Retinal pigment epithelial cell (primary cell): ENCODE data around the gene CELF4.

Experiments used
- DNase-seq: peaks from one replicate; pipeline ENCODE4 v3.0.0-alpha.2; 2010; ENCODE audit warnings: low read depth
- H3K4me3 ChIP-seq: 2 replicates; pipeline ENCODE4 v1.5.1; 2011; ENCODE audit warnings: mild to moderate bottlenecking, low read length, control low read depth, moderate library complexity
- TF ChIP-seq, protein P1 (sequence below): conservative IDR thresholded peaks from 2 replicates; pipeline ENCODE4 v1.5.1; 2011; ENCODE audit warnings: low read depth, low read length, control low read depth, inconsistent platforms

CELF4 gene

GRCh38 chr18:37322492-37323035, 243.0 kb downstream of the CELF4 start:
- TF ChIP-seq, protein P1, sequence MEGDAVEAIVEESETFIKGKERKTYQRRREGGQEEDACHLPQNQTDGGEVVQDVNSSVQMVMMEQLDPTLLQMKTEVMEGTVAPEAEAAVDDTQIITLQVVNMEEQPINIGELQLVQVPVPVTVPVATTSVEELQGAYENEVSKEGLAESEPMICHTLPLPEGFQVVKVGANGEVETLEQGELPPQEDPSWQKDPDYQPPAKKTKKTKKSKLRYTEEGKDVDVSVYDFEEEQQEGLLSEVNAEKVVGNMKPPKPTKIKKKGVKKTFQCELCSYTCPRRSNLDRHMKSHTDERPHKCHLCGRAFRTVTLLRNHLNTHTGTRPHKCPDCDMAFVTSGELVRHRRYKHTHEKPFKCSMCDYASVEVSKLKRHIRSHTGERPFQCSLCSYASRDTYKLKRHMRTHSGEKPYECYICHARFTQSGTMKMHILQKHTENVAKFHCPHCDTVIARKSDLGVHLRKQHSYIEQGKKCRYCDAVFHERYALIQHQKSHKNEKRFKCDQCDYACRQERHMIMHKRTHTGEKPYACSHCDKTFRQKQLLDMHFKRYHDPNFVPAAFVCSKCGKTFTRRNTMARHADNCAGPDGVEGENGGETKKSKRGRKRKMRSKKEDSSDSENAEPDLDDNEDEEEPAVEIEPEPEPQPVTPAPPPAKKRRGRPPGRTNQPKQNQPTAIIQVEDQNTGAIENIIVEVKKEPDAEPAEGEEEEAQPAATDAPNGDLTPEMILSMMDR: peak; percentile 80
- H3K4me3 ChIP-seq: no peak overlapping the region
- DNase-seq: no peak

DNA sequence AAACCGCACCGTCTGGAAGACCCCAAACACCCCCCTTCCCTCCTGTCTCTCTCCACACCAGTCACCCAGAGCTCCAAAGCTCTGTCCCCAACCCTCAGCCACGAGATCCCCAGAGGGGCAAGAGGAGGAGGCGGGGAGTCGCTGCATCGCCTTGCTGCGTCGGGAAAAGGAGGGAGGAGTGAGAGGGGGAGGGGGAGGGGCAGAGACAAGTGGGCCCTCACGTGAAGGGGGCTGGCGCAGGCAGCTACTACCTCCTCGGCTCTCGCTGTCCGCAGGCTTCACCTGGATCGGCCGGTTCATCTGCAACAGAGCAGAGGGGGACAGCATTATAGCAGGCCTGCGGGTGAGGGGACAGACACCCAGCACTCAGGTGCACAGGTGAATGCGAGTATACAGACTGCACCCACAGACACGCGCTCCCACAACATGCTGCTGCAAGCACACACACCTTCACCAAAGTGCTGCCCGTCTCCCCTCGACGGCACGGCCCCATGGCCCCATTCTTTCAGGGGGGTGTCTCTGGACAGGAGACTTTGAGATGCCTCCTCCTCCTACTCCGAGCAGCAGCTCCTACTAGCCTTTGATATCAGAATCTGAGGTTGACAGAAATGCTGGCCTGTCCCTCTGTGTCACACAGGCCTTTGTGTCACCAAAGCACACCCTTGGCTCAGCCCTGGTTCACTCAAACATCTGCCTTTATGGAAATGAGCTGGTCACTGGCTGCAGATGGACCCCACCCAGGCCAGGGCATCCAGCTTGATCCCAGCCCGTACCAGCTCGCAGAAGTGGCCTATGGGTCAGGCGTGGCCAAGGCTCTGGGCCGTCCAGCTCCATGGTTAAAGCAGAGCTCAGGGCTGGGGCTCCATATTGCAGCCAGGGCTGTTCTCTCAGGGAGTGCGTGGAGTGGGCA, 243.8 kb downstream of the CELF4 start:
- no peak for DNase-seq
- TF ChIP-seq, protein P1: no peak
- no peak overlapping the region for H3K4me3 ChIP-seq

- no peak for DNase-seq
- H3K4me3 ChIP-seq: no peak overlapping the region
- TF ChIP-seq, protein P1: no peak
These were observed 245.3 kb downstream of the CELF4 start for GRCh38 chr18:37320317-37320716.

GRCh38 chr18:37318360-37319355, 246.9 kb downstream of the CELF4 start:
- H3K4me3 ChIP-seq: no peak overlapping the region
- no peak for DNase-seq
- TF ChIP-seq, protein P1: no peak

DNA sequence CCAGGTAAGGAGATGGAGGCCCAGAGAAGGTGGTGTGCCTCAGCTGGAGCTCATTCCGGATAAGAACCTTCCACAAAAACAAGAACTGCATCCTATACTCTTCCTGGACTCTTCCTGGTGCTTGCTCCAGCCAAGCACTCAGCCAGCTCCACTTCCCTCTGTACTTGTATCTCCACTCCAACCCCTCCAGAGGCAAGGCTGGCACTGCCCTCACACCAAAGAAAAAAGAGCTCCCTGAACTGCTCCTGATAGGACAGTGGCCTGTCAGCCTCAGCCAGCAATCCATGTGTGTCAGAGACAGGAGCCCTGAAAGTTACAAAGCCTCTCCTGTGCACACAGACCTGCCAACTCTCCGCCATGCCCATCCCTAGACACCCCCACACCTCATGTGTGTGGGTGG, 248.1 kb downstream of the CELF4 start:
- no peak overlapping the region for H3K4me3 ChIP-seq
- TF ChIP-seq, protein P1: no peak
- DNase-seq: no peak

DNA sequence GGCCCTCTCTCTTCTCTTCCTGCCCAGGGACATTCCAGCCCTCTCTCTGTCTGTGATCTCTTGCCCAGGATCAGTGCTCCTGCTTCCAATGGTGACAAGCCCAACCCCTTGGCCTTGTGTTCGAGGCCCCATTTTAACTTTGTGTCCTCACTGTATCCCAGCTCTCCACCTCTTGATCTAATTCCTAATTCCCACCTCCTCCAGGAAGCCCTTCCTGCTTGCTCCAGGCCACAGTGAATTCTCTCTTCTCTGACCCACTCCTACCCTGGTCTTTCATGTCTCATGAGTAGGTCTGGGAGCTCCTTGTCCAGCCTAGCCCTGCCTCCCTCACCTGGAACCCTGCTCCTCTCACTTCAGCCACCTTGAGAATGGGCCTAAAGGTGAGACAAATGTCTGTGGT, 249.1 kb downstream of the CELF4 start:
- TF ChIP-seq, protein P1: no peak
- no peak for DNase-seq
- no peak overlapping the region for H3K4me3 ChIP-seq
